Measurements from ENCODE around the gene SHH. TPM values are rescaled to one million over a fixed set of nuclear protein-coding genes. Genes with fewer than 3 reads are reported as not detected.

The SHH gene
- total and polyA plus RNA-seq, 2 of the 4 experiments (the other 2 are of a cell fraction): under 0.01 to 0.03 TPM

GRCh38 chr7:155805826-155806095, 6.5 kb downstream of the SHH start (continued):
- TF ChIP-seq CEBPB (IDR thresholded peaks at IDR 0.05; ENCODE audit: low read depth, low read length): no peak
- TF ChIP-seq POLR2A (IDR thresholded peaks at IDR 0.05; ENCODE audit: low read depth, low read length): no peak

- no peaks in the 10 kb centered on the region for H3K9me3 ChIP-seq (ENCODE audit: control insufficient read depth, insufficient read depth, low read length)
- H3K27ac ChIP-seq (ENCODE audit: insufficient read depth, low read length): no peak overlapping the region
- in situ Hi-C loops (cut with MboI; ENCODE audit: low sequenced_read_pairs) (loop anchor here (5.0 to 25.0 kb wide), 2 partner anchors 832 to 1017 kb away; partner anchors contain the start of gene RNF32), dilution Hi-C loops (cut with HindIII; ENCODE audit: low sequenced_read_pairs, unreplicated experiment) (no loop called here), intact Hi-C loops (cut with micrococcal nuclease) (loop anchor here (2.0 kb wide), 2 partner anchors 960 to 1012 kb away; no protein-coding TSS in a partner anchor)
- H3K56ac ChIP-seq (ENCODE audit: extremely low read depth, insufficient read depth, low read length): no peak overlapping the region
- H4K20me1 ChIP-seq (ENCODE audit: insufficient read depth, low read length): no peaks in the 10 kb centered on the region
- TF ChIP-seq RAD21 (IDR thresholded peaks at IDR 0.05; ENCODE audit: low read length) (peak; percentile 65), ELK1 (IDR thresholded peaks at IDR 0.05; ENCODE audit: borderline replicate concordance, low read depth, low read length) (no peak), MXI1 (IDR thresholded peaks at IDR 0.05; ENCODE audit: borderline replicate concordance, low read depth, low read length) (peak; percentile 41; the same call in 1 of the 2 replicates), CTCF (conservative IDR thresholded peaks at IDR 0.05; ENCODE audit: low read depth, low read length) (peak; percentile 60), MAZ (IDR thresholded peaks at IDR 0.05; ENCODE audit: borderline replicate concordance, low read depth, low read length) (0 out of 2 replicates have a peak, but pooled peaks have one; percentile 36), MAFK (IDR thresholded peaks at IDR 0.05; ENCODE audit: low read depth, low read length) (no peak), BHLHE40 (IDR thresholded peaks at IDR 0.05; ENCODE audit: low read depth, low read length) (0 out of 2 replicates have a peak, but pooled peaks have one; percentile 7), SMC3 (IDR thresholded peaks at IDR 0.05; ENCODE audit: low read depth, low read length) (peak; percentile 31)
- no peak overlapping the region for H2BK5ac ChIP-seq (ENCODE audit: low read depth, low read length, poor library complexity, severe bottlenecking)
- ATAC-seq (ENCODE audit: low read depth) (peak; percentile 85), DNase-seq (peak; percentile 65)
- 4% methylated on average over 40 of the region's 91 CpGs; no CpG with 5 or more reads in 1 of the 2 experiments for WGBS, 2 experiments (ENCODE audit: extremely low coverage in 2 of 2, insufficient read length in 1 of 2)
- no peak overlapping the region for H4K8ac ChIP-seq (ENCODE audit: low read depth in 2 of 2, low read length in 2 of 2)
- peaks cover 5% of the 10 kb centered on the region; the same call in 1 of the 2 replicates for H3K4me1 ChIP-seq (ENCODE audit: control insufficient read depth, insufficient read depth, low read length)
- ChIA-PET CTCF (interaction anchor here (0.6 kb wide), 1 partner anchor 939 kb away, joined by 3 read pairs; no protein-coding TSS in a partner anchor), POLR2A (ENCODE audit: unreplicated experiment) (no interaction called here)
- H2AFZ ChIP-seq (replicated peaks; ENCODE audit: low read length, poor library complexity): peak overlapping the region; percentile 91
- no peak overlapping the region for H4K5ac ChIP-seq (ENCODE audit: low read depth, low read length)
- peak overlapping the region; percentile 17 for H2AK9ac ChIP-seq (replicated peaks; ENCODE audit: low read depth, low read length, poor library complexity)
- H4K91ac ChIP-seq (ENCODE audit: insufficient read depth, low read depth, low read length): no peak overlapping the region
- no TSS peak for BruUV-seq (replicated peaks)
- no peaks in the 10 kb centered on the region for H3K36me3 ChIP-seq (ENCODE audit: control insufficient read depth, insufficient read depth, low read length)
- no peak overlapping the region for H2AK5ac ChIP-seq (ENCODE audit: low read depth, low read length)
- no peak overlapping the region for H3K14ac ChIP-seq (replicated peaks; ENCODE audit: low read depth, low read length)
- peak overlapping the region; percentile 38 for H3K4me3 ChIP-seq (ENCODE audit: insufficient read depth, low read depth, low read length)
- no peak overlapping the region for H3K9ac ChIP-seq (ENCODE audit: low read depth, low read length)
- no peak overlapping the region for H3K18ac ChIP-seq (ENCODE audit: low read depth, low read length)
- no peak overlapping the region for H2BK120ac ChIP-seq (ENCODE audit: low read depth, low read length)
- H3K23ac ChIP-seq (ENCODE audit: low read depth, low read length): no peak overlapping the region
- no peaks in the 10 kb centered on the region for H3K9me1 ChIP-seq (ENCODE audit: insufficient read depth, low read length)
- H3K4me2 ChIP-seq (ENCODE audit: low read depth, low read length): peak overlapping the region; percentile 93
- no peaks in the 10 kb centered on the region for H3K79me1 ChIP-seq (ENCODE audit: low read depth in 1 of 2, low read length in 2 of 2)
- H3K27me3 ChIP-seq (ENCODE audit: control insufficient read depth, insufficient read depth, low read length): peaks cover 74% of the 10 kb centered on the region
- no peak overlapping the region for H2BK15ac ChIP-seq (ENCODE audit: low read depth, low read length)
- no peak overlapping the region for H3K4ac ChIP-seq (ENCODE audit: low read depth, low read length)
- no peak overlapping the region for H2BK20ac ChIP-seq (ENCODE audit: low read depth, low read length)
These were observed 7.1 kb downstream of the SHH start for GRCh38 chr7:155804897-155805825.
